Measurements from ENCODE around the gene PRDM15. TPM values are rescaled to one million over a fixed set of nuclear protein-coding genes. Genes with fewer than 3 reads are reported as not detected.

Gene PRDM15
- total and polyA plus RNA-seq, 2 experiments from 2014 or later: 3.0 to 10.6 TPM

GRCh38 chr21:41836166-41837015, 42.8 kb downstream of the PRDM15 start (continued):
- no peak for TF ChIP-seq REST (IDR thresholded peaks at IDR 0.05; ENCODE audit: unreplicated experiment)
- no peak for TF ChIP-seq CTCF (conservative IDR thresholded peaks at IDR 0.05; ENCODE audit: low read depth in 2 of 2)
- no peak for TF ChIP-seq ZNF331 (CRISPR knock-in tag; IDR thresholded peaks at IDR 0.05; ENCODE audit: low read depth)

- DNase-seq (ENCODE audit: low spot score) (no peak), ATAC-seq (peak; percentile 32)
- no peaks in the 10 kb centered on the region for H3K9me2 ChIP-seq (ENCODE audit: insufficient read depth)
- no peaks in the 10 kb centered on the region; the same call in none of the 2 replicates for H3K36me3 ChIP-seq (ENCODE audit: insufficient read depth)
- H3F3A ChIP-seq (replicated peaks; ENCODE audit: low read depth): no peaks in the 10 kb centered on the region
- H3K36me3 Mint-ChIP-seq (ENCODE audit: low read depth): peaks cover 32% of the 10 kb centered on the region
- no peaks in the 10 kb centered on the region for H3K79me2 ChIP-seq (replicated peaks; ENCODE audit: insufficient read depth)
- no peaks in the 10 kb centered on the region for H3K27me3 ChIP-seq (ENCODE audit: insufficient read depth)
- H3K4me3 Mint-ChIP-seq: peak overlapping the region; percentile 54; the same call in 2 of the 3 replicates
- no peak overlapping the region for H2AFZ ChIP-seq
- H3K27ac ChIP-seq (ENCODE audit: low read depth): 0 out of 2 replicates have a peak overlapping the region, but pooled peaks have one; percentile 32
- no peak overlapping the region for H3K4me2 ChIP-seq
- no peaks in the 10 kb centered on the region for H4K20me1 ChIP-seq (replicated peaks; ENCODE audit: insufficient read depth)
- peak overlapping the region; percentile 87 for H3K27ac Mint-ChIP-seq
- H3K4me1 ChIP-seq (ENCODE audit: insufficient read depth): peaks cover 15% of the 10 kb centered on the region
- H3K27me3 Mint-ChIP-seq (ENCODE audit: insufficient read depth, low read depth, poor library complexity): peaks cover 7% of the 10 kb centered on the region
- H3K4me3 ChIP-seq: no peak overlapping the region
- H3K9me3 Mint-ChIP-seq: peaks cover 7% of the 10 kb centered on the region; the same call in 2 of the 3 replicates
- peaks cover 26% of the 10 kb centered on the region for H3K4me1 Mint-ChIP-seq
- TF ChIP-seq EZH2 (IDR thresholded peaks at IDR 0.05; ENCODE audit: low read depth, unreplicated experiment) (no peak), REST (IDR thresholded peaks at IDR 0.05; ENCODE audit: unreplicated experiment) (no peak), JUNB (IDR thresholded peaks at IDR 0.05; ENCODE audit: unreplicated experiment) (no peak), NANOG (IDR thresholded peaks at IDR 0.05; ENCODE audit: borderline replicate concordance) (no peak), CREB1 (CRISPR knock-in tag; IDR thresholded peaks at IDR 0.05; ENCODE audit: low read depth) (no peak), POLR2AphosphoS5 (IDR thresholded peaks at IDR 0.05; ENCODE audit: low read depth) (no peak), ZNF114 (CRISPR knock-in tag; IDR thresholded peaks at IDR 0.05) (no peak), EZH2phosphoT487 (IDR thresholded peaks at IDR 0.05; ENCODE audit: unreplicated experiment) (no peak)
Measured at GRCh38 chr21:41835711-41836154, 43.4 kb downstream of the PRDM15 start.

Measured in GM23338 (cell line).